NCI-H748 (cell line): ENCODE data around the gene TOP3B.

ENCODE experiments used
- DNase-seq: peaks from one replicate; lab custom pipeline; 2025; ENCODE audit not compliant: unreplicated experiment; lab: John Stamatoyannopoulos, UW

Gene TOP3B

GRCh38 chr22:22011964-22012363 lies 29.4 kb upstream of the TOP3B start:
- DNase-seq: no peak

- DNase-seq: no peak
Measured at GRCh38 chr22:22010358-22010757, 27.8 kb upstream of the TOP3B start.

DNA sequence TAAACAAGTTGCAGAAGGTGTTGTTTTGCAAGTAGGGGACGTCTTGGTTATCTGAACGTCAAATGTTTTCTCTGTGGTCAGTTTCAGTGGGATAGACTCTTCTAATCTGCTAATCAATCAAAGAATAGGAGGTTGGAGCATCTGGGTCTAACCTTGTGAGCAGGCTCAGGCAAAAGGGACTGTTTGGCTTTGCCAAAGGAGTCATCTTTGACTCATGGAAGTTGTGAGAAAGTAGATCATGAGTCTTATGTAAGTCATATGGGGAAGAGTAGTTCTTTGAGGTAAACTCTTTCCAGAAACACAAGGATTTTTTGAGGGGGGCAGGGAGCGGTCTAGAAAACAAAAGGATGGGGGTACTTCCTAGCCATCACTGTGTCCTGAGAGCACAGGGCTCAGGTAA lies 27.1 kb upstream of the TOP3B start:
- DNase-seq: no peak

DNA sequence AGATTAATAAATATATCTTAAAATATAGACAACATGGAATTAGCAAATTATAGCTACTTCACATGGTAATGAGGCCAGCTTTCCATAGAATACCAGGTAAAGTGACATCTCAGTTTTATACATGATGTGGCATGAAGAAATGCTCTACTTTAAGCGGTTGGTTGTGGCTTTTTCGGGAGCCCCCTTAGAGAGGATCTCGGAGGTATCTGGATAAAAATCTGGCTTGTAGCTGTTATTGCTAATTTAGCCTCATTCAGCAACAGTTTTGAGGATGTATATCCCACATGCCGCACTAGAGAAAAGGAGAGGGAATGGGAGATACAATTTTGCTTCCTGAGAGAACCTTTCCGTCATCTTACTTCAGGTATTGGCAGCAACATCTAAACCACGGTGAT lies 24.0 kb upstream of the TOP3B start:
- no peak for DNase-seq

GRCh38 chr22:22005945-22006595 lies 23.5 kb upstream of the TOP3B start:
- no peak for DNase-seq

DNA sequence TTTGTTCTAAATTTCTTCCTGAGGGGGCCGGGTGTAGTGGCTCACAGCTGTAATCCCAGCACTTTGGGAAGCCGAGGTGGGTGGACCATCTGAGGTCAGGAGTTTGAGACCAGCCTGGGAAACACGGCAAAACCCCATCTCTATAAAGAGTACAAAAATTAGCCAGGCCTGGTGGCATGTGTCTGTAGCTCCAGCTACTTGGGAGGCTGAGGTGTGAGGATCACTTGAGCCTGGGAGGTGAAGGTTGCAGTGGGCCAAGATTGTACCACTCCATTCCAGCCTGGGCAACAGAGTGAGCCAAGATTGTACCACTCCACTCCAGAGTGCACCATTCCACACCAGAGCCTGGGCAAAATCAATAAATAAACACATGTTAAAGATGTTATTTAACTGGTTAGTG lies 20.6 kb upstream of the TOP3B start:
- DNase-seq: no peak

DNA sequence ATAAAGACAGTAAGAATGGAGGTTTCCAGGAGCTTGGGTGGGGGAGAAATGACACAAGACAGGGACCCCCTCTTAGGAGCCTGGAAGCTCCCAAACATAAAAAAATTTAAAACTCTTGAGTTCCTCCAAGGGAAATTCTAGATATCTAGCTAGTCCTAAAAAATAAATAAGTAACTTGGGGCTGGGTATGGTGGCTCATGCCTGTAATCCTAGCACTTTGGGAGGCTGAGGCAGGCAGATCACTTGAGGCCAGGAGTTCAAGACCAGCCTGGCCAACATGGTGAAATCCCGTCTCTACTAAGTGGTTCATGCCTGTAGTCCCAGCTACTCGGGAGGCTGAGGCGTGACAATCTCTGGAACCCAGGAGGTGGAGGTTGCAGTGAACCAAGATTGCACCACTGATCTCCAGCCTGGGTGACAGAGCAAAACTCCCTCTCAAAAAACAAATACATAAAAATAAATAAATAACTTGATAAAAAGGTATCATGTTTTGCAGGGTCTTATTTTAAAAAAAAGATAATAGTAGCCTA lies 20.0 kb upstream of the TOP3B start:
- DNase-seq: no peak

DNA sequence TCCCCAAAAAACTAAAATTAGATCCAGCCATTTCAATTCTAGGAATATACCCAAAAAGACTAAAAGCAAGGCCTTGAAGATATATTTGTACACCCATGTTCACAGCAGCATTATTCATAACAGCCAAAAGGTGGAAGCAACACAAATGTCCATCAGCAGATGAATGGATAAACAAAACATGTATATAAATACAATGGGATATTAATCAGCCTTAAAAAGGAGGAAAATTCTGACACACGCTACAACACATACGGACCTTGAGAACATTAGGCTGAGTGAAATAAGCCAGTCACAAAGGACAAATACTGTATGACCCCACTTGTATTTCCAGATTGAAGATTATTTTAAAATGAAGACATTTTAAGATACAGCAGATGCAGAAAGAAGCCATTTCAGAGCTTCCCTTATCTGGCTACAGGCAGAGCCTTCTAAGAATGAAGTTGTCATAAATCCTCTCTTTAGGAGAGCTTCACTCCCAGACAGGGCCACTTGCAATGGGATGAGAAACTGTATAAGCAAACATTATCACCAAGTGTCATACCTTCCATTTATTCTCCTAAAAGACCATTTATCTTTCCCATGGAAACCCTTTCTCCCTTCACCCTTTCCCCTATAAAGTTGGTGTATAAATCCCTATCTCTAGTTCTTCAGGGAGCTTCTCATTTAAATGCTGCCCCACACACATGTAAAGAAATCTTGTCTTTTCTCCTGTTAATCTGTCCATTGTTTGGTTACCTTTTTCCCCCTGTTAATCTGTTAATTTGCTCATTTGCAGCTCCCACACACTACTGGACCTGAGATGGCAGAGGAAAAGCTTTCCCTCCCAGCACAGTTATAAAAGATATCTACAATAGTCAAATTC lies 19.3 kb upstream of the TOP3B start:
- no peak for DNase-seq

DNA sequence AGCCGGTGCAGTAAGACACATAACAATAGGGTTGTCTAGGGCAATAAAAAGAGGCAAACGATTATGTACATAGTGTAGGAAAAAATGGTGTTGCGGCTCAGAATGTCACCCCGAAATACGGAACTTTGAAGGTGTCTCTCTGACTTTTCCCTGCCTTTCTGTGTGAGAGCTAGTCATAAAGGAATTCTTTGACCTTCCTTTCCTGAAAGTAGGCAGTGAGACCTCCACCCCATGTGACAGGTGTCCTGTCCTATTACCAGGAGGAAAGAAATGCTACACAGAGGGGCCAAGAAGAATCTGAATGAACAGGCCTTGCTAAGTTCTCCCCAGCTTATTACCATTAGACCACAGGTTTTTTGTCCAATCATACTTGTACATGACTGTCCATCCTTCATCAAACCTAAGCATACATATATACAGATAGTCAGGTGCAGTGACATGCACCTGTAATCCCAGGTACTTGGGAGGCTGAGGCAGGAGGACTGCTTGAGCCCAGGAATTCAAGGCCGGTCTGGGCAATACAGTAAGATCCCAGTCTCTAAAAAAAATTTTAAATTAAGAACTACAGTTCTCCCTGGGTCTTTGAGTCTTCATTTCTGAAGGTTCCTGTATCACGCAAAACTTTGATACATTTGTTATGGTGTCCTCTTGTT lies 16.1 kb upstream of the TOP3B start:
- no peak for DNase-seq

DNA sequence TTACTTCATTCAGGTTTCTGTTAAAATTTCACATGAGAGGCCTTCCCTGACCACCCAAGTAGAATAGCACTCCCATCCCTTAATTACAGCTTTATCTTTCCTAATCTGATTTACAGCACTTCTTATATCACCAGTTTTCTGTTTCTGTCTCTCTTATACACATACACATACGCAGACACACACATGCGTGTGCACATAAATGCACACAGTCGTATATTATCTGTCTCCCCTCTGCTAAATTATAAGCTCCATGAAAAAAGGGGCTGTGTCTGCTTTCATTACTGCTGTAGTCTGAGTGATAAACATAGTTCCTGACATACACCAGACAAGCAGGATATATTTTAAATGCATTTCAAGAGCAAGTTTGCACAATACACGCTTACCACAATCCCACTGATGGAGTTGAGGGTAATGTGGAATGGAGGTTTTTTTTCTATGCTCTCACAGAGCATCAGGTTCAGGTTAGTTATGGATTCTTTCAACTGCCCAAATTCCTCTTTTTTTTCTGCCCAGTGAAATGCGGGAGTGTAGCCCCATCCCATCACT lies 13.7 kb upstream of the TOP3B start:
- DNase-seq: no peak

GRCh38 chr22:21995660-21996059 lies 13.1 kb upstream of the TOP3B start:
- DNase-seq: no peak

- DNase-seq: no peak
Measured at GRCh38 chr22:21994881-21995444, 12.4 kb upstream of the TOP3B start.

DNA sequence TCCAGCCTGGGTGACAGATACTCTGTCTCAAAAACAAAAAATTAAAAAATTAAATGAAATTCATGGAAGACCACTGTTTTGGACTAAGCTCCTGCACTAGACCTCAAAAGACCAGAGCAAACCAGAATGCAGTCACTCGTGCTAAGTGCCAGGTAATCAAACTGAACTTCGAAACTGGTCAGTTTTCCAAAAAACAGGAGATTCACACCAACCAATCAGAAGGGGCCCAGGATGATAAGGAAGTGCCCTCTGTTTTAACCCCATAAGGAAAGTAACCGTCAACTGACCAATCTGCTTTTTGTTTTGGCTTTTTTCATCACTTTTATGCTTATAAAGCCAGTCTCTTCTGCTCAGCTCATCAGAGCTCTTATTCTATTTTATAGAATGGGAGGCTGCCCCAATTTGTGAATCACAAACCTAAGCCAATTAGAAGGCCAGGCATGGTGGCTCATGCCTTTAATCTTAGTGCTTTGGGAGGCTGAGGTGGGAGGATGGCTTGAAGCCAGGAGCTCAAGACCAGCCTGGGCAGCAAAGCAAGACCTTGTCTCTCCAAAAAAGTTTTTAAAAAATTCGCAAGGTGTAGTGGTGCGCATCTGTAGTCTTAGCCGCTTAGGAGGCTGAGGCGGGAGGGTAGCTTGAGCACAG lies 10.1 kb upstream of the TOP3B start:
- no peak for DNase-seq

- no peak for DNase-seq
Measured at GRCh38 chr22:21991774-21992173, 9.2 kb upstream of the TOP3B start.

- DNase-seq: no peak
Measured at GRCh38 chr22:21991304-21991596, 8.7 kb upstream of the TOP3B start.

DNA sequence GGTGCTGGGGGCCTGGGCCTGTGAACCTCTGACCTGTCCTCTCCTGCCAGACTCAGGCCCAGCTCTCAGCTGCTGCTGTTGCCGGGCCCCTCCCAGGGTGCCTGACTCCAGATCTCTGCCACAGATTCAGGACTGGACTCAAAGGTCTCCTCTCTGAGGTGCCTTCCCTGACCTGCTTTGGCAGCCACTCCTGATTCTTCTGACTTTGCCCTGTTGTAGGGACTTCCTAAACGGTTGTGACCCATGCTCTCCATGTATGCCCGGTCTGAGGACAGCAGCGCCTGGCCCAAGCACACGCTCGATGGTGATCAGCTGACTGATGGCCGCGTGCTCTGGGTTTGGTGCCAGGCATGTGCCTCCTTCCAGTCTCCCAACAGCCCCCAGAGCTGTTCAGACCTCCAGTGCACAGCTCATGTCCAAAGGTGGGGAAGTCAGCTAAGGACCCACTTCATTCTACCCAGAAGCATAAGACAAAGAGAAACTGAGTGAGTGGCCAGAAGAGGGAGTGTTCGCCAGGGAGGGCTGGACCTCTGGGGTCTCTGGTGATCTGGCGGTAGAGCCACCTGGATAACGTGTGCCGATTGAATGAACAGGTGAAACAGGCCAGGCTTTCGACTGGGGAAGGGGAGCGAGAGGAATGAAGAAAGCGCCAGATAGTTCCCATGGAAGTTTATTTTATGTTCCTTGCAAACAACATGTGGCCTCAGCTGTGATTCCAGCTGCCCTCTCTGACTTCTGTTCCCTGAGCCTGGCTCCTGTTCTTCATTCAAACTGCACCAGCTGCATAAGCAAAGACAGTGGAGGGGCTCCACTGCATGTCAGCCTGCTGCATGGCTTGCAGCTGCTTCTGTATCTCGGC lies 8.1 kb upstream of the TOP3B start:
- no peak for DNase-seq

- DNase-seq: no peak
Measured at GRCh38 chr22:21989049-21989448, 6.5 kb upstream of the TOP3B start.

DNA sequence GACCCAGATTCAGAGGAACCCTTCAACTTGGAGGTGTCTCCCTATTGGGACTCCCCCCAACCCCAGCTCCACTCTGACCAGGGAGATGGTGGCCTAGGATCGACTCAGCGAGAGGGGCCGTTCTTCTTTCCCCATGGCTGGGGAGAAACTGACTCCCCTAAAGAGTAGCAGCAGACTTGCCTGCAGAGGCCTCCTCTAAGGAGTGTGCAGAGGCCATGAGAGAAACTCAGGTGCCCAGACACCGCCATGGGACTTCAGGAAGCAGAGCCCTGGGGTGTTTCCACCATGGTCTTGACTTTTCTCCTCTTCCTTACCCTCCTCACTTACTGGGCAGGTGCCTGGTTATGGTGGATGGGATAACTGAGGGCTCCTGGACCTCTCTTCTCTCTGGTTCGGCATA lies 2.6 kb upstream of the TOP3B start:
- no peak for DNase-seq

- DNase-seq: no peak
Measured at GRCh38 chr22:21984793-21985192, 2.2 kb upstream of the TOP3B start.

DNA sequence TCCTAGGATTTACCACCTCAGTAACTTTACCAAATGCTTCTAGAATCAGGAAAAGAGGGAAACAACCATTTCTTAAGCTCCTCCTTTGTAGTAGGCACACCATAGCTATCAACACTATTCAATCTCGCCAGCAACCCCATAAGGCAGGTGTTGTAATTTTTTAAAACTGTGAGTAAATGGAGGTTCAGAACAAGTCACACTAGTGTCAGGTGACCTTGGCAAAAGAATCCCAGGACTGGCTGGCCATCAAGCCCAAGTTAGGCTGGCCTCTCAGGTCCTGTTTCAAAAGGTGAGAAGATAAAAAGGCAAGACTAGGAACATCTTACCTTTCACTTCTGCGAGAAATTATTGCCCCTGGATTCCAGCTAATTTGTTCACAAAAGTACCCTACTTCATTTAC lies 713 bp downstream of the TOP3B start:
- no peak for DNase-seq
